HG02943 (cell line): ENCODE data around the gene TMEM215.
"Not testable (repeated sequence)": the region's sequence is repeated elsewhere in the genome, so short reads cannot be mapped to it uniquely, and the experiment has no call there.

Experiments used
- ATAC-seq: cut with Tn5 transposase; IDR thresholded peaks from one replicate; pipeline ENCODE4 v1.9.1; 2021; ENCODE audit warnings: mild to moderate bottlenecking, low read depth, moderate library complexity; ENCODE audit not compliant: unreplicated experiment

The TMEM215 gene, protein sequence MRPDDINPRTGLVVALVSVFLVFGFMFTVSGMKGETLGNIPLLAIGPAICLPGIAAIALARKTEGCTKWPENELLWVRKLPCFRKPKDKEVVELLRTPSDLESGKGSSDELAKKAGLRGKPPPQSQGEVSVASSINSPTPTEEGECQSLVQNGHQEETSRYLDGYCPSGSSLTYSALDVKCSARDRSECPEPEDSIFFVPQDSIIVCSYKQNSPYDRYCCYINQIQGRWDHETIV

DNA sequence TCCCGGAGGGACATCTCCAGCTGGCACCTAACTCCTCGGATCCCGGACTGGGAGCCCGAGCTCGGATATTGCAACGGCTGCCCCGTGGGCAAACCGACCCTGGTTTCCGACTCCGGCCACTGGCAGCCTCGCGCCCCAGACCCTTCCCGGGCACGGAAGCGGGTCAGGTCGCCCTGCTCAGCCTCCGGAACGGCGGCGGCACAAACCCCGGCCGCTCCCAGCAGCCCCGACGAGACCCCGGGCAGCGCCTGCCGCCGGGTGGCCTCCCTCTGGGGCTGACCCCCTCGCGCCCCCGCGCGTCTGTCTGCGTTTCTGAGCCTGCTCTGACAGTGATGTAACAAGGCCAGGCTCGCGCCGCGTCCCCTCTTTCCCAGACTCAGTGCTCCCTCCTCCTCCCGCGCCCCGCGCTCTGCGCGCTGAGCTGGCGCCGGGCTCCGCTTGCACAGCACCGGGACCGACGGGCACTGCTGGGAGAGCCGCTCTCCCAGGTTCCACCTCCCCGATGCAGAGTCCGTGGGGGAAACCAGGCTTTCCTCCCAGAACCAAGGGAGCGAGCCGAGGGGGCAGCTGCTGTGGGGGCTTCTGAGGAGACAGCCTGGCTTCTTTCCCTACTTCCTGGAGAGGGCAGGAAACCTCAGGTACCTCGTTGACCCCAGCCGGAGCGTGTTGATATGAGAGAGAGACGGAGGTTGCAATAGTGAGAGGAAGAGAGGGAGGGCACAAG, at the start of gene TMEM215:
Gene TMEM215, plus strand, starts transcription at position 373 of the 724 bp plus-strand sequence. CDS start 644 bp downstream, outside the sequence.
- no peak for ATAC-seq

DNA sequence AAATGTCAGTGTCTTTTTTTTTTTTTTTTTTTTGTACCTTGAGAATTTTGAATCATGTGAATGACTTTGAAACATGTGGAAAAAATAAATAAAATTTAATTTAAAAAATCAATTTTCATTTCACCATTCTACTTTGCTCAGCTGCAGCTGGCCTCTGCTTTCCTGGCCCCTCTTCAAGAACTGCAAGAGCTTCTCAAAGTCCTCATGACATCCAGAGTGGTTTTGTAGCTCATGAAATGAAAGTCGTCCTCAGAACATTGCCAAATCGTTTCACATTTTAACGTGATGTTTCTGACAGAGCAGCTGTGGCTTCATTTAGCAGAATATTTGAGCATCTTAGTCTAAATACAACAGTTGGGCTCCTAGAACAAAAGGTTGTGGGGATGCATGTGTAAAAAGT, 47.9 kb upstream of the TMEM215 start:
- no peak for ATAC-seq

DNA sequence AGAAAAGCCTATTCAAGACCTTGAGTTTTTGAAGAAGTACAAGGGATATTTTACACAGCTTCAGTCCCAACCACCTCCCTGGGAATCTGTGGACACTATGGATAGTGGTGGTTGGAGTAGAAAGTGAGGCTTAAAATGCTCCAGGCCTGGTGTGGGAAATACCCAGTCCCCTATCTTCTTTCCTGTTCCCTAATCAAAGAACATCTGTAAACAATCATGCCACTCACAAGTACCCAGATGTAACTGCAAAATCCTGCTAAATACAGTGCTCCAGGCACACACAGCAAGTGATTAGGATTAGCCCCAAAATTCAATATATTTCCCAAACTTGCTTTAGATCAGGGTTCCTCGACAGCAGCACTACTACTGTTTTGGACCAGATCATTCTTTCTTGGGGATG, 46.0 kb upstream of the TMEM215 start:
- ATAC-seq = no peak

DNA sequence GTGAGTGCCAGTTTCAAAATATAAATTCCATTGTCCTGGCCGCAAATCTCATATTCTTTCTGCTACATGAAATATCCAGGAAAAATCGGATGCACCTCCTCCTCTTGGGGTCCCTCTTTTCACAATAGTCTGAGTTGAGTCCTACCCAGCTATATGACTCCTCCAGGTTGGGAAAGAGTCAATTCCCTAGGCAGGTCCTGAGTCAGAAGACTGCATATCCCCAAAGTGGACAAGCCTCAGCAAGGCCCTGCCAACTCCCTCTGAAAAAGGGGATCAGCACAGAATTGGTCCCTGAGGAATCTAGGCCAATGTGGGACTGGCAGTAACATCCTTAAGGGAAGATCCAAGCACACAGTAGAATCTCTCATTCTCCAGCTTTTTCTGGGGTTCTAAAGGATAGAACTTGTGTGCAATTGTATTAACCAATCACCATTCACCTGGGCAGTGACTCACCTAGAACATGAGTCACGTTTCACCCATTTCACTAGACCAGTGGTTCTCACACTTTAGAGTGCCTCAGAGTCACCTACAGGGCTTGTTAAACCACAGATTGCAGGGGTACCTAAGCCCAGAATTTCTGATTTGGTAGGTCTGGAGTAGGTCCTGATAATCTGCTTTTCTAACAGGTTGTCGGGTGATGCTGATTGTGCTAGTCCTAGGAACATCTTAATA, 44.7 kb upstream of the TMEM215 start:
- no peak for ATAC-seq

DNA sequence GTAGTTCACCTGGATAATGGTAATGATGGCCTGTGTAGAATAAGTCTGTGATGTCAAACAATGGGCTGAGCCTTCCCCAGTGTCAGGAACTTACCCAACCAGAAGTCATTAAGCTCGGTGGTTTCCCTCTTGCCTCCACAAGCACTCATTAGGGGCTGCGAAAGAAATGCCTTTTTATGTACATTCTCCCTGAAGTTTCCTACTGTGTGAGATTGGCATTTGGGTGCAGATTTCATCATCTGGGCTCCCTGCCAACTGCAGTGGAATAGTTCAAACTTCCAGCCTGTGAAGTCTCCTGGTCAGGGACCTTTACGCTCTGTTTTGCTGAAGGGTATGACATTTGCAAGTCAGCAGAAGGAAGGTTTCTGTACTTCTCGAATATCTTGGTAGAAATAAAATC, 41.6 kb upstream of the TMEM215 start:
- no peak for ATAC-seq

DNA sequence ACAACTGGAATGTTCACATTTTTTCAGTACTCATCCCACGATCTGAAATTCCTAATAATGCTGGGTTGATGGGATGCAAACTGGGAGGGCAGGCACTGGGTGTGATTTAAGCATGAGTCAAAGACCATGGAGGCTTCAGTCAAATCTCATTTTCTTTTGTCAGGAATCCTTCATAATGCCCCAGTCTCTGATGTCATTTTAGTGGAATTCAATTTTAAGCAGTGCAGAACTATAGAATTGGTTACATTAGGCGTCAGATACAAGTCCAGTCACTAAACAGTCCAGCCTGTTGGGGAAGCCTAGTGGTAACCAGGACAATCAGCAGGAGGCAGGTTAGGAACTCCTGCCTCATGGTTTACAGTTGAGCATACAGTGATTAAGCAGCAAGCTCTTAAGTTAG, 41.0 kb upstream of the TMEM215 start:
- ATAC-seq = no peak

DNA sequence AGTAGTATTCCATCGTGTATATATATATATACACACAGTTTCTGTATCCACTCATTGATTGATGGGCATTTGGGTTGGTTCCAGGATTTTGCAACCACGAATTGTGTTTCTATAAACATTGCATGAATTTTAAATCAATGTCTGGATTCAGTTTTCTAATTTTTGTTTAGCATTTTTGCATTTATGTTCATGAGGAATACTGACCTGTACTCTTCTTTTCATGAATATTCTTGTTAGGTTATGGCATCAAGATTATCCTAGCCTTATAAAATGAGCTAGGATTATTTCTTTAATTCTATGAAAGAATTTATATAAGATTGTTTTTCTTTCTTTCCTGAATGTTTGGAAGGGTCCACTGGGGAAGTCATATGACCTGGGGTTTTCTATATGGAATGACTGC, 35.3 kb upstream of the TMEM215 start:
- no peak for ATAC-seq

DNA sequence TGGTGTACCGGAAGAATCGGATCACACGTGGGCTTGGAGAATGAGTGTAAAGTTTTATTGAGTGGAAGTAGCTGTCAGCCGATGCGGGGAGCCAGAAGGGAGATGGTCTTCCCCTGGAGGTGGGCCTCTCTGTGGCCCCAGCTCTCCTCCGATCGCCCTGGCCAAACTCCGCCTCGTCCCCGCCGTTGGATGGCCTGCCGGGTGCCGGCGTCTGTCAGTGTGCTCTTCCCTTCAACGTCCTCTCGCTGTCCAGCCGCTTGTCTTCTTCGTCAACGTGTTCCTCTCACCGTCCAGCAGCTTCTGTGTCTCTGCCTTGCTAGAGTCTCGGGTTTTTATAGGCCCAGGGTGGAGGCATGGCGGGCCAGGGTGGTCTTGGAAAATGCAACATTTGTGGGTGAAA, 27.6 kb upstream of the TMEM215 start:
- ATAC-seq = no peak

DNA sequence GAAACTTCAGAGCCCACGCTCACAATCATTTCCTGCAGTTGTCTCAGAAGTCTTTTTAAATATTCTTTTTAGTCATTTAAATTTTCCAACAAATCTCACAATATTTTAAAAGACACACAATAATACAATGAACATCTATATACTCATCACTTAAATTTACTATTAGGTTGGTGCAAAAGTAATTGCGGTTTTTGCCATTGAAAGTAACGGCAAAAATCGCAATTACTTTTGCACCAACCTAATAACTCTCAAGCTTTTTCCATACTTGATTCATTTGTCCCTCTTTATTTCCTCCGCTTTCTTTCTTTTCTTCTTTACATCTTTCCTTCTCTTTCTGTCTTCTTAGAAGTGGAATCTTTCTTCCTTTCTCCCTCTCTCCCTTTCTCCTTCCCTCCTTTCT, 19.2 kb upstream of the TMEM215 start:
- ATAC-seq = no peak

DNA sequence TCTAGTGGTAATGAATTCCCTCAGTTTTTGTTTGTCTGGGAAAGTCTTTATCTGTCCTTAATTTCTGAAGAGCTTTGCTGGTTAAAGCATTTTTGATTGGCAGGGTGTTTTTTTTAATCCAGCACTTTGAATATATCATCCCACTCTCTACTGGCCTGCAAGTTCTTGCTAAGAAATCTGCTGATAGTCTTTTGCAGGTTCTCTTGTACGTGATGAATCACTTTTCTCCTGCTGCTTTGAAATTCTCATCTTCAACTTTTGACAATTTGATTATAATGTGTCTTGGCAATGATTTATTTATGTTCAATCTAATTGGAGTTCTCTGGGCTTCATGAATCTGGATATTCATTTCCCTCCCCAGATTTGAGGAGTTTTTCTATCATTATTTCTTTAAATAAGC, 8.1 kb upstream of the TMEM215 start:
- no peak for ATAC-seq

DNA sequence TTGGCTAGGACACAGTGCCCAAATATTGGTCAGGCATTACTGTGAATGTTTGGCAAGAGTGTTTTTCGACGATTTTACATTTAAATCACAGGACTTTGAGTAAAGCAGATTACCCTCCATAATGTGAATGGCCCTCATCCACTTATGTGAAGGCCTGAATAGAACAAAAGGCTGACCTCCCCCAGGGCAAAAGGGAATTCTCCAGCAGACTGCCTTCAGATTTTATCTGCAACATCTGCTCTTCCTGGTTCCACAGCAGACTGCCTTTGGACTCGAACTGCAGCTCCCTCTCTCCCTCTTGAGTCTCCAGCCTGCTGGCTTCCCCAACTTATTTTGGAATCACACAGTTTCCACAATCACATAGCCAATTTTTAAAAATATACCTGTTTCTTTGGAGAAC, 7.1 kb upstream of the TMEM215 start:
- no peak for ATAC-seq

DNA sequence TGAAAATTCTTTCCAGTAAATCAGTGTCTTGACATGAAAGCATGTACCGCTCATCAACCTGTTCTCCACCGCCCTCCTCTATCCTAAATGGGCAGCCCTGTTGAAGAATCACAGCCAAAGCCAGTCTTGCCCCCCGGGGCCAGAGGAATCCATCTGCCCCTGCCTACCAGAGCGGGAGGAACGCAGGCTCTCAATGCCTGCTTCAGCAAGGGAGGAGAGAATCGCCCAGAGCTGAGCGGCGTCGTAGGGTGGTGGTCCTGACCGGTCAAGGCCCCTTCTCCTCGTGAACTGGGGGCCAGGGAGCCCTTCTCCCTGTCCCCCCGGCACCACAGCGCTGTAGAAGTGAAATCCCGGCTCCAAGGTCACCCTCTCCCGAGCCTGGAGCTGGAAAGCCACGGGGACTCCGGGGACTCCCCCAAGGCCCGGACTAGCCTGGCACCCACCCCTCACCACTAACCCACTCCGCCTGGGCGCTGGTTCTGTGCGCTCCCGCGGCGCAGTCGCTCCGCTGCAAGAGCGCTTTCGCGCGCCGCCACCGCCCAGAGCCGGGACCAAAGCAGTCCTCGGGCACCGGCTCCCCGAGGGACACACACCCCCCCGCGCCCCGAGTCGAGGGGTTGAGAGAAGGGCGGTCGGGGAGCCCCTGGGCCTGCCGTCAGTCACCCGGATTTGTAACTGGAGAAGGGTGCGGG, 718 bp upstream of the TMEM215 start:
- no peak for ATAC-seq

DNA sequence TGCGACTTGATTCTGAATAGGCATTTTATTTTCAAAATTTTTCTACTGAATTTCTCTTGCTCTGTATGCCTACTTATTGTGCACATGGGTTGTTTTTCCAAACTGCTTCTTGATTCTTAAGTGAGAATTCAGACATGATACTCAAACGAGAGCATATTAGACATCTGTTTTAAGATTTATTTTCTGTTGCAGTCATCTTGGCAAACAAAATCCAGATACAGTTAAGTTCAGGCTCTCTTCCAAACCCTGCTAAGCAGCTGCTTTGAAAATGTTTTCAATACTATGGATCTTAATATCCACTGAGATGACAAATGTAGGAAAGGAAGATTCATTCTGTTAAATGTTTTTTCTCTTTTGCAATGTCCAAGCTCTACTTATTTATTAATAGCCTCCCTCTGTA, 4.5 kb downstream of the TMEM215 start:
- no peak for ATAC-seq

DNA sequence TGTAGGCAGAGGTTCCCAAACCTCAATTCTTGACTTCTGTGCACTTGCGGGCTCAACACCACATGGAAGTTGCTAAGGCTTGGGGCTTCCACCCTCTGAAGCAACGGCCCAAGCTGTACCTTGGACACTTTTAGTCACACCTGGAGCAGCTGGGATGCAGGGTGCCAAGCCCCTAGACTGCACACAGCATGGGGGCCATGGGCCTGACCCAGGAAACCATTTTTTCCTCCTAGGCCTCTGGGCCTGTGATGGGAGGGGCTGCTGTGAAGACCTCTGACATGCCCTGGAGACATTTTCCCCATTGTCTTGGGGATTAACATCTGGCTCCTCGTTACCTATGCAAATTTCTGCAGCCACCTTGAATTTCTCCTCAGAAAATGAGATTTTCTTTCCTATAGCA, 12.7 kb downstream of the TMEM215 start:
- not testable (repeated sequence) for ATAC-seq

DNA sequence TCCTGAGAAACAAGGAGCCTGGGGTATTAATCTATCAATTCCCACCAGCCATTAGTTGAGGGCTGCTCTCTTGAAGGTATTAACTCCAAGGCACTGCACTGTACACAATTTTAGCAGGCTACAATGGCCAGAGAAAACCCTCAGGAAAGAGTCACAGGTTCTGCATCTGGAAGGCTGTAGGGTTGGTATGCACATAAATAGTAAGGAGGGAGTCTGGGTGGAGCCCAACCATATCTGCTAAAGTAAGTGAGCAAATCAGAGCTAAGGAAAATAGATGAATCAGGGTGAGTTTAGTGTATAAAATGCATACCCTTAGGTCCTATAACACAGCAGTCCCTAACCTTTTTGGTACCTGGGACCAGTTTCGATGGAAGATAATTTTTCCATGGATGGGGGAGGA, 18.2 kb downstream of the TMEM215 start:
- ATAC-seq = no peak

DNA sequence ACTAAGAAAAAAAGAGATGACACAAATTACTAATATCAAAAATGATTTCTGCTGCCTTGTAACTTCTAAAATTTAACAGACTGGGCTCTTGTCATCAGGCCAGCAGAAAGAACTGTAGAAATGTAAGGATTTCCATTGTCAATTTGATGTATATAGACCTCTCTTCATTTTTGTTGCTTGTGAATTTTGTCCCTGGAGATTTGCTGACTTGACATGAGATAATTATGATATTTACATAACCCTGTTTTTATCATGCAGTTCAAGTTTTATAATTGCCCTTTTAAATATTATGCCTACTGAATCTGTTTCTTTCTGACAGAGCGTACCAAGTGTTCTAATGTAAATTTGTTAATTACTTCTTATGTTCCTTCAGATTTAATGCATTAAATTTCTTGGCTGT, 23.9 kb downstream of the TMEM215 start:
- no peak for ATAC-seq

DNA sequence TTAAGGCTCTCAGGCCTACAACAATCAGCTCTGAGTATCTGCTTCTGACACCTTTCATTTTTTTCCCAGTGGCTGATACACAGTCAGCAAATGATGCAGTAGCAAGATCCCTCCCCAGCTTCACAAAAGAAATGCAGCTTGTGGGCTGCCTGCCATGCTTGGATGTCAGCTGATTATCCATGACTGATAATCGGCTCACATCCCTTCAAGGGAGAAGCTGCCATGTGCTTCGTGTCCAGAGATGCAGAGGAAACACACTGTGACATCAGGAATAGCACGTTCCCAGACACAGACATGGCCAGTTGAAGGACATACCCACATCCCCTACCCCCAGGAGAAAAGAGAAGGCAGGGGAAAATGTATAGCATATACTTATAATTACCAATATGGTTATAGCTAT, 27.9 kb downstream of the TMEM215 start:
- no peak for ATAC-seq

DNA sequence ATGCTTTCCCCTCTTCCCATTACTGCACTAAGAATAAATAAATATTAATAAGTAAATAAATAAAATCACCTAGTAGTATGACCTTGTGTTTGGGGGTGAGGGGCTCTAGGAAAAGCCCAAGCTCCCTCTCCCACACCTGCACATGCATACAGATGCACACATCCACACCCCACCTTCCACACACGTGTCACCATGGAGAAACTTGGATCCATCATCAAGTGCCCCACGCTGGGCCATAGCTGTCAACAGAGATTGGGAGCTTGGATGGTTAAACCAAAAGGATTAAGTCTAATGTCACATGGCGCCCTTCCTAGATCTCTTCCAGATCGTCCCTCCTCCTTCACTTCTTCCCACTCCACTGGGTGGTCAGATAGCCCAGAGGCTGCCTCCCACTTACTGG, 37.0 kb downstream of the TMEM215 start:
- ATAC-seq = no peak

DNA sequence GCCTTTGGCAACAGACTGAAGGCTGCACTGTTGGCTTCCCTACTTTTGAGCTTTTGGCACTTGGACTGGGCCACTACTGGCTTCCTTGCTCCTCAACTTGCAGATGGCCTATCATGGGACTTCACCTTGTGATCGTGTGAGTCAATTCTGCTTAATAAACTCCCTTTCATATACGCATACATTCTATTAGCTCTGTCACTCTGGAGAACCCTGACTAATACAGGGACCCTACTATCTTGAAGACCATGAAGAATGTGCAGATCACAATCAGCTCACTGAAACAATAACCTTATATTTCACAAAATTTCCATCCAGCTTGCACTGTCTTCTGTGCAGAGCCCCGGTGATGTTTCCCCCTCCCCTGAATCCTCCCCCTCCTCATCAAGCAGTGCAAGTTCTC, 39.8 kb downstream of the TMEM215 start:
- ATAC-seq = no peak

DNA sequence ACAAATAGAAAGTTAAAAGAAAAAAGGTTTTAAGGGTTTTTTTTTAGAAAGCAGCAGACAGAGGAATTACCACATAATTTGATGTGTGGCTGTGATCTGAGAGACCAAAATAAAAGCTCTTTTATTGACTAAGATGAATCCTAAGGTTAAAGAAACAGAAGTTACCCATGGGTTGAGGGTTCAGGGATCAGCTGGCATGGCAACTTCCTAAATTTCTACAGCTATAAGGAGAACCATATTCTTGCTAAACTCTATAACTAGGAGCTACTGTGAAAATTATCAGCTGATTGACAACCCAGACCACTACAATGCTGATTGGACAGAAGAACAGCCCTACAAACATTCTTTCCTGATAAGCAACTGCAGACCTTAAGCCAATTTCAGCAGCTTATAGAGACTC, 40.2 kb downstream of the TMEM215 start:
- ATAC-seq = no peak

DNA sequence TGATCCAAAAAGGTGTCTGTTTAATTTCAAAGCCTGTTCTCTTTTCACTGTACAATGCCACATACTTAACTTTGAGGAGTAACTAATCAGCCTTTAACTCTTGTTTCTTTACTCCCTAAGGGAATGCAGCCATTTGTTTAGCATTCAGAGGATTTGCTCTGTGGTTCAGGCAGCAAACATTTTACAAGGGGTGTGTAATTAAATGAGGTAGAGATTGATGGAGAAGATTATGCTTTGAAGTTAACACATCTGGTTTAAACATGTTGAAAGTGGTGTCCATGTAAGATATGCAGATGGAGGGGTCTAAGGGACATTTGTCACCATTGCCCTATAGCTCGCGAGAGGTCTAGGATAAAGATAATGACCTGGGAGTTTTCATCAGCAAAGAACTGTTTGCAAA, 41.9 kb downstream of the TMEM215 start:
- ATAC-seq = no peak
